Measurements from ENCODE around the gene LSG1.

LSG1 gene

GRCh38 chr3:194714137-194714455 lies 42.1 kb upstream of the LSG1 start:
- Histone ChIP-seq H3K4me3 (ENCODE audit: low read depth in 1 of 2, low read length in 1 of 2) (no peak overlapping the region), H3K9me3 (no peaks in the 10 kb centered on the region), H3K4me1 (ENCODE audit: control insufficient read depth in 1 of 2, insufficient read depth in 1 of 2, low read depth in 1 of 2, low read length in 1 of 2) (no peaks in the 10 kb centered on the region), H3K27ac (no peak overlapping the region), H3K27me3 (no peaks in the 10 kb centered on the region), H3K36me3 (no peaks in the 10 kb centered on the region)
- TF ChIP-seq CTCF (IDR thresholded peaks at IDR 0.05), result no peak

- Histone ChIP-seq H3K4me1 (ENCODE audit: control insufficient read depth in 1 of 2, insufficient read depth in 1 of 2, low read depth in 1 of 2, low read length in 1 of 2) (no peaks in the 10 kb centered on the region), H3K27me3 (no peaks in the 10 kb centered on the region), H3K27ac (no peak overlapping the region), H3K4me3 (ENCODE audit: low read depth in 1 of 2, low read length in 1 of 2) (no peak overlapping the region), H3K9me3 (no peaks in the 10 kb centered on the region), H3K36me3 (no peaks in the 10 kb centered on the region)
- TF ChIP-seq CTCF (IDR thresholded peaks at IDR 0.05), result no peak
Measured at GRCh38 chr3:194713299-194714136, 41.5 kb upstream of the LSG1 start.

- H3K9me3 ChIP-seq, result no peaks in the 10 kb centered on the region
- H3K27ac ChIP-seq, result no peak overlapping the region
- no peaks in the 10 kb centered on the region for H3K4me1 ChIP-seq (ENCODE audit: control insufficient read depth in 1 of 2, insufficient read depth in 1 of 2, low read depth in 1 of 2, low read length in 1 of 2)
- TF ChIP-seq CTCF (IDR thresholded peaks at IDR 0.05), result no peak
- no peak overlapping the region for H3K4me3 ChIP-seq (ENCODE audit: low read depth in 1 of 2, low read length in 1 of 2)
- no peaks in the 10 kb centered on the region for H3K36me3 ChIP-seq
- H3K27me3 ChIP-seq, result no peaks in the 10 kb centered on the region
Measured at GRCh38 chr3:194711913-194712312, 39.9 kb upstream of the LSG1 start.

- Histone ChIP-seq H3K27me3 (no peaks in the 10 kb centered on the region), H3K9me3 (no peaks in the 10 kb centered on the region), H3K4me1 (ENCODE audit: control insufficient read depth in 1 of 2, insufficient read depth in 1 of 2, low read depth in 1 of 2, low read length in 1 of 2) (no peaks in the 10 kb centered on the region), H3K27ac (no peak overlapping the region), H3K36me3 (no peaks in the 10 kb centered on the region), H3K4me3 (ENCODE audit: low read depth in 1 of 2, low read length in 1 of 2) (no peak overlapping the region)
- no peak for TF ChIP-seq CTCF (IDR thresholded peaks at IDR 0.05)
Measured at GRCh38 chr3:194711286-194711685, 39.3 kb upstream of the LSG1 start.

- Histone ChIP-seq H3K36me3 (no peaks in the 10 kb centered on the region), H3K4me3 (ENCODE audit: low read depth in 1 of 2, low read length in 1 of 2) (no peak overlapping the region), H3K9me3 (no peaks in the 10 kb centered on the region), H3K27me3 (no peaks in the 10 kb centered on the region), H3K27ac (no peak overlapping the region), H3K4me1 (ENCODE audit: control insufficient read depth in 1 of 2, insufficient read depth in 1 of 2, low read depth in 1 of 2, low read length in 1 of 2) (no peaks in the 10 kb centered on the region)
- no peak for TF ChIP-seq CTCF (IDR thresholded peaks at IDR 0.05)
Measured at GRCh38 chr3:194707147-194707540, 35.2 kb upstream of the LSG1 start.

All from neutrophil (primary cell).